ENCODE data around the gene LGMN.

LGMN gene

DNA sequence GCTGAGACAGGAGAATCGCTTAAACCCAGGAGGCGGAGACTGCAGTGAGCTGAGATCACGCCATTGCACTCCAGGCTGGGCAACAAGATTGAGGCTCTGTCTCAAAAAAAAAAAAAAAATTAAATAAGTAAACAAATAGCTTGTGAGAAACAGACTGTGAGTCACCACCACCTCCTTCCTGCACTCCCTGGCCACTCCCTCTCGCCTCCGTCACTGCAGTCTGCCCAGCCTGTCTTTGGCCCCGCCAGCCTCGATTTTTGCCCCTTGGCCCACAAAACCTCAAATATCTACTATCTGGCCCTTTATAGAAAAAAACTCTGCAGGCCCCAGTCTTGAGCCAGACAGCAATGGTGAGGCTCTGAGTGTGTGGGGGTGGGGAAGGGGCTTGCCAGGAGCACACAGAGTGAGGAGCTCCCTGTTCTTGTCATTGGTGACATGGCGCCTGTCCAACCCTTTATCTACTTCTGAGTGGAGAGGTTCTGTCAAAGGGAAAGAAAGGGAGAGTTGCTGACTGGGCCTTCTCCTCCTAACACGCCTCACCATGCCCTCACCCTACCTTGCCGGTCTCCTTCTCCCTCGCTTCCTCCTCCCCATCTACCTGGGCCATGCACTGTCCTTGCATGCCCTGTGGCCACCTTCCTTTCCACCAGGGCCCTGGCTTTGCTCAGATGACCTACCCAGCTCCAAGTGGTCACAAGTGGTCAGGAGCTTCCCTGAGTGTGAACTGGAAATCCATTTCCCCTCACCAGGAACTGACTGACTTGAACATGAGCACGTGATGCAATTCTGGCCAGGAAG, 22.1 kb downstream of the LGMN start:
- no peak for DNase-seq (ENCODE audit: low read depth in 2 of 2)

- DNase-seq (ENCODE audit: low read depth in 2 of 2), result no peak
These were observed 23.7 kb downstream of the LGMN start for GRCh38 chr14:92724516-92725340.

DNA sequence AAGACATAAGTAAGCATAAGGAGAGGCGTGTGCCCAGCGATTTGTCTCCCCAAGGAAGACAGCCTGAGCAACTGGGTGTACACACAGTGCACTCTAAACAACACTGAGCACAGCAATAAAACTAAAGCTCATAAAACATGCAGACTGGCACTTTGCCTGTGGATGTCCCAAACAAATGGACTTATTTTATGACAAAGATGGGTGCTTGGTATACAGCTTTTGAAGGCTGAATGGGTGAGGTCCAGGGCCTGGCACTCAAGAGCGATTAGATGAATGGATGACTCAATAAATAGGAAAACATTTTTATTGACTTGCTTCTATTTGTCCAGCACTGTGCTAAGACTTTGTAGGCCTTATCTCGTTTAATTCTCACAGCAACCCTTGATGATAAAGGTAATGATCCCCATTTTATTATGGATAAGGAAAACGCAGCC, 28.5 kb downstream of the LGMN start:
- DNase-seq (ENCODE audit: low read depth in 2 of 2), result no peak

- DNase-seq (ENCODE audit: low read depth in 2 of 2), result no peak
These were observed 29.0 kb downstream of the LGMN start for GRCh38 chr14:92719421-92719820.

GRCh38 chr14:92718664-92719063, 29.8 kb downstream of the LGMN start:
- DNase-seq (ENCODE audit: low read depth in 2 of 2), result no peak

DNA sequence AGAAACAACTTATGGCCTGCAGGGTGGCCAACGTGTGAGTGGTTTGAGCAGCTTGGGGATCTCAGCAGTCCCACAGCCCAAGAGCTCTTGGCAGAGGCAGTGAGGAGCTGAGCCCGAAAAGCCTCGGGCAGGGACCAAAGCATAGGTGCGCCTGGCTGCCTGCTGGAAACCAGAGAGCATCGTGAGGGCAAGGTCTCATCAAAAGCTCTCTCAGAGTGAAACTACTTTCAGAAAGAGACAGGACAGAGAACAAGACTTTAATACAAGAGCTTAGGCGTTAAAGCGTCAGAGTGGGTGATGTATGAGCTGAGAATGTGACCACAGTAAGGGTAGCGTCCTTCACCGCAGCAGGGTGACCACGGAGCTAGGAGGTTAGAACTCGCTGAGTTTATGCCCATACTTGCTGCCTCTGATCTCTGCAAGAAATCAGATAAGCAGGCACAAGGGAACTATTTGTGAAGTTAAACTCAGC, 30.8 kb downstream of the LGMN start:
- DNase-seq (ENCODE audit: low read depth in 2 of 2), result no peak

GRCh38 chr14:92716131-92716530, 32.3 kb downstream of the LGMN start:
- DNase-seq (ENCODE audit: low read depth in 2 of 2), result no peak

DNA sequence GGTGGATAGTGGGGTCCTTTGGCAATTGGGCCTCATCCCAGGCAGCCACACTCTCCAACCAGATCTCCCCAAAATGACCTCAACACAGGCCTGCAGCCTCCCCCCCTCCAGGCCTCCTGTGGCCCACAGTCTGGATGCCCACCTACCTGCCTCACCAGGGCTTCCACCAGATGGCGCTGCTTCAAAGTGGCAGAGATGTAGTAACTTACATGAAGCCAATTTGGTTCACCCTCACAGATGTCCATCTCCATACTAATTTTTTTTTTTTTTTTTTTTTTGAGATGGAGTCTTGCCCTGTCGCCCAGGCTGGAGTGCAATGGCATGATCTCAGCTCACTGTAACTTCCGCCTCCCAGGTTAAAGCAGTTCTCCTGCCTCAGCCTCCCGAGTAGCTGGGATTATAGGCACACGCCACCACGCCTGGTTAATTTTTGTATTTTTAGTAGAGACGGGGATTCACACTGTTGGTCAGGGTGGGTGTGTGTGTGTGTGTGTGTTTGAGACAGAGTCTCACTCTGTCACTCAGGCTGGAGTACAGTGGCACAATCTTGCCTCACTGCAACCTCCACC, 33.6 kb downstream of the LGMN start:
- peak; percentile 76 to 88 for DNase-seq (ENCODE audit: low read depth in 2 of 2)

DNA sequence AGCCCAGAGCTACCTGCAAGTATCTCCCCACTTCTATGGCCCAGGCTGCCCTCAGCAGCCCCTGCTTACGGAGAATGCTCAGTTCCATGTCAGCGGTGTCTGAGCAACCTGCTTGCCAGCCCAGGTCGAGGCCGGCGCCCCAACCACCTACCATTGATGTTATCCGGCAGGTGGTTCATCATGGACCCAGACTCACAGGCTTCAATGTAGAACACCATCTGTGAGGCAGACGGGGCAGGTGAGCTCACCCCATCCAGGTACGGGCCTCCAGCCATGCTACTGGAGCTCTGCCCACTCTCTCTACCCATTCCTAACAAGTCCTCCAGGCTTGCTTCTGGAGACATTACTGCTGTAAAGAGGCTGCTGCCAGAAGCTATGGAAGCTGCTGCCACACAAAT, 35.8 kb downstream of the LGMN start:
- no peak for DNase-seq (ENCODE audit: low read depth in 2 of 2)

DNA sequence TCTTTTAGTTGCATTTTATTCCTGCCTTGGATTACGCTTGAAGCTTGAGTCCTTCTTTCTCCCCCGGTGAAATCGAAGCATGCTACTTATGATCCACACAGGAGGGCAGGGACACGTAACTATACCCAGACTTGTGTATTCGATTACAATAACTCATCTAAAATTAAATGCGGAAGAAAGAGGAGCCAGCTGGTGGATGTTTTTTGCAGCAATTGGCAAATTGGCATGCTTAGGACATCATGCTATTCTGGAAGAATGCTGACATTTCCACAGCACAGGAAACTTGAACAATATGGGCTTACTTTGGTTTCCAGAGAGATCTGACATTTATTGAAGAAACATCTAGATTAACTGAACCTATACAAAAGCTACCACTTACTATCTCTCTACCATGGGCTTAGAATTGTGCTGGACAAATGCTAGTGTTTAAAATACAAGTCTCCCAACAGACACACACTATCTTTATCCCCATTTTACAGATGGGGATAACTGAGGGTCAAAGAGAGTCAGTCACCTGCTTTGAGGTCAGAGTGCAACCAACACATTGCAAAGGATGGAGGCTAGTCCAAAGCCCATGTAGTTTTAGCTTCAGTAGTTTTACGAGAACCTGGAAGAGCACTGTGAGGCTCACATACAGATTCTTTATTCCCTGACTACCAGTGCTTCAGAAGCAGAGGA, 36.3 kb downstream of the LGMN start:
- no peak for DNase-seq (ENCODE audit: low read depth in 2 of 2)

DNA sequence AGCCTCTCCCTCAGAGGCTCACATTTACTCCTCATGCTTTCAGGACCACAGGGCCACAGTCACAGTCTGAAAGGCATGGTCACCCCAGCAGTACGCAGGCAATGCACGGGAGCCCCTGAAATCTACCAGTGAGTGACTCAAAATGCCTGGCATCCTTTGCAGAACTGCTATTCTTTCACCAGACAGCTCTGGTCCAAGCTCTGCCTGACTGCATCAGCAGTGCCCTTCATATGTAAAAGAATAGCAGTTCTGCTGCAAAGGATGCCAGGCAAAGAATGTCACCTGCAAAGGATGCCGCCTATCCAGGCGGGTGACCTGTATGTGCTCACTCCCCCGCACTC, 38.5 kb downstream of the LGMN start:
- DNase-seq (ENCODE audit: low read depth in 2 of 2), result no peak

DNA sequence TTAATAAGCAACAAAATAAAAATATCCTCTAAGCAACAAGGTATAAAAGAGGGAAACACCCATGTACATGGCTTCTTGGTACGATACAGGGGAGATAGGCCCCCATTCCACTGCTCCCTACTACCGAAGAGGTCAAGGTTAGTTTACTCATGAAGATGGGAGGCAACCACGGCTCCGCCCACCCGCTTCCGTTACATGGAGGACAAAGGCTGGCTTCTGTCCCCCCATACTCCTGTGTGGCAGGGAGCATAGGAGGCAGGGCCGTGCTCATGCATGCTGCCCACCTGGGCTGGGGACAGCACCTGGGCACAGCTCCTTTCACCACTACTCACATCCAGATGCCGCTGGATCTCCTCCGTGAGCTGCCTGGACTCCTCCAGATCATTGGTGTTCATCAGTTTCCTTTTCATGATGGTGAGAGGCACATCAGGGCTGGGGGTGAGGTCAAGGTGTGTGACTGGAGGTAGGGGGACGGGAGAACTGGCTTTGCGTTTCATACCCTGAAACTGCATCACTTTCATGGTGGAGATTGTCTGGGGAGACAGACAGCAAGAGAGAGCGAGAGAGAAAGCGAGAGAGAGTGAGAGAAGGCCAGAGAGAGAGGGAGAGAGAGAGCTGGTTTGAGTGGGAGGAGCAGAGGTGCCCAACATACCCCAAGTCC, 39.0 kb downstream of the LGMN start:
- no peak for DNase-seq (ENCODE audit: low read depth in 2 of 2)

- DNase-seq (ENCODE audit: low read depth in 2 of 2), result no peak
These were observed 42.0 kb downstream of the LGMN start for GRCh38 chr14:92706386-92706785.

- no peak for DNase-seq (ENCODE audit: low read depth in 2 of 2)
These were observed 43.6 kb downstream of the LGMN start for GRCh38 chr14:92704821-92705220.

GRCh38 chr14:92704036-92704804, 44.2 kb downstream of the LGMN start:
- no peak for DNase-seq (ENCODE audit: low read depth in 2 of 2)

GRCh38 chr14:92703516-92703915, 44.9 kb downstream of the LGMN start:
- no peak for DNase-seq (ENCODE audit: low read depth in 2 of 2)

GRCh38 chr14:92702441-92702918, 45.9 kb downstream of the LGMN start:
- no peak for DNase-seq (ENCODE audit: low read depth in 2 of 2)

- no peak for DNase-seq (ENCODE audit: low read depth in 2 of 2)
These were observed 46.6 kb downstream of the LGMN start for GRCh38 chr14:92701826-92702225.

DNA sequence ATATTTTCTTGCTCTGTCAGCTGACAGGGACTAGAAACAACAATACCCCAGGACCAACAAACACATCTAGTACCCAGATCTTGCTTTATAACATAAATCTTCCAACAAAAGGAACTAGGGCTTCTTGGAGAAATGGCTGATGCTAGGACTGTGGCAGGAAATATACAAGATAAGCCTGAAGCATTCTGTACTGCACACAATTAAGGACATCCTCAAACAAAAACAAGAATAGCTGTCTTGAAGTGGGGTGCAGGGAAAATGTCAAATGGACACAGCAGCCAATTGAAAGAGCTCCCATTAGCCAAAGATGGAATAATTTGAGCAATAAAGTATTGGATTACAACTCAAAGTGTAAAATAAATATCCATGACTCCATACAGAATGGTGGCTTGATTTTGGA, 50.0 kb downstream of the LGMN start:
- DNase-seq (ENCODE audit: low read depth in 2 of 2), result no peak

GRCh38 chr14:92696366-92696765, 52.1 kb downstream of the LGMN start:
- no peak for DNase-seq (ENCODE audit: low read depth in 2 of 2)

- no peak for DNase-seq (ENCODE audit: low read depth in 2 of 2)
These were observed 52.9 kb downstream of the LGMN start for GRCh38 chr14:92695562-92695961.

Data from activated CD4-positive, alpha-beta T cell treated with anti-CD3 and anti-CD28 coated beads for 24 hours (primary cell).